GM12864 (cell line): ENCODE results near the gene IFIT3.

Experiments
- DNase-seq: peaks from one replicate; pipeline ENCODE4 v3.0.0-alpha.2; 2011; ENCODE audit warnings: low read depth
- H3K4me3 ChIP-seq: 2 replicates; pipeline ENCODE4 v1.5.1; 2011; ENCODE audit warnings: mild to moderate bottlenecking, low read depth, low read length, control low read depth
- TF ChIP-seq, protein P1 (sequence below): IDR thresholded peaks from 2 replicates; pipeline ENCODE4 v1.5.1; 2011; ENCODE audit warnings: low read depth, mild to moderate bottlenecking, moderate library complexity, low read length, control low read depth, inconsistent platforms; ENCODE audit errors: missing control alignments

The IFIT3 gene

DNA sequence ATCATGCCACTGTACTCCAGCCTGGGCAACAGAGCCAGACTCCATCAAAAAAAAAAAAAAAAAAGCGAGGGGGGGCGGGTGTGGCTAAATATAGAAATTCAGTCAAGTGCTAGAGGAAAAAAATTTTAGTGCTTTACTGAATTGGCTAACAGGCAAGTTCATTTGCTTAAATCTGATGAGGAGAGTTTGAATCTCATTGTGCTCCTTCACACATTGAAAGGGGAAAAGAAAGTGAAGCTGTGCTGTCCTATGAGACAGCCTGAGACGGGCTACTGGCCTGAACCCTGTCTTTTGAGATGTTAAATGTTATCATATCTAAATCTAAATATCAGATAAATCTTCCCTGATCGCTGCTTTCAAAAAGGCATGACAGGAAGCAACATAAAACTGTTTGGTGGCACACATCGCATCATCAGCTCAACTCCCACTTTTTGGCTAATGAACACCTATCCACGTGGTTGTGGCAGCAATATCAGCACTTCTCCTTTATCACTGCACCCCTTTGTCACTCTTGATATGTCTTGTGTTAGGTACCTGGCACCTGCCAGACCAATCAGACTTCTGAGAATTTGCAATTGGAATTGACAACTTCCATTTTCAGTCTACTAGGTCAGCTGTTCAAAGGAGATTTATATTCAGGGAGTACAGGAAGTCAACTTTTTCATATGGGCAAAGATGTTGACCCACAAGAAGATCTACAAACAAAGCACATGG, 36.1 kb downstream of the IFIT3 start:
- no peak for DNase-seq
- no peak overlapping the region for H3K4me3 ChIP-seq
- TF ChIP-seq, protein P1, sequence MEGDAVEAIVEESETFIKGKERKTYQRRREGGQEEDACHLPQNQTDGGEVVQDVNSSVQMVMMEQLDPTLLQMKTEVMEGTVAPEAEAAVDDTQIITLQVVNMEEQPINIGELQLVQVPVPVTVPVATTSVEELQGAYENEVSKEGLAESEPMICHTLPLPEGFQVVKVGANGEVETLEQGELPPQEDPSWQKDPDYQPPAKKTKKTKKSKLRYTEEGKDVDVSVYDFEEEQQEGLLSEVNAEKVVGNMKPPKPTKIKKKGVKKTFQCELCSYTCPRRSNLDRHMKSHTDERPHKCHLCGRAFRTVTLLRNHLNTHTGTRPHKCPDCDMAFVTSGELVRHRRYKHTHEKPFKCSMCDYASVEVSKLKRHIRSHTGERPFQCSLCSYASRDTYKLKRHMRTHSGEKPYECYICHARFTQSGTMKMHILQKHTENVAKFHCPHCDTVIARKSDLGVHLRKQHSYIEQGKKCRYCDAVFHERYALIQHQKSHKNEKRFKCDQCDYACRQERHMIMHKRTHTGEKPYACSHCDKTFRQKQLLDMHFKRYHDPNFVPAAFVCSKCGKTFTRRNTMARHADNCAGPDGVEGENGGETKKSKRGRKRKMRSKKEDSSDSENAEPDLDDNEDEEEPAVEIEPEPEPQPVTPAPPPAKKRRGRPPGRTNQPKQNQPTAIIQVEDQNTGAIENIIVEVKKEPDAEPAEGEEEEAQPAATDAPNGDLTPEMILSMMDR, result no peak

DNA sequence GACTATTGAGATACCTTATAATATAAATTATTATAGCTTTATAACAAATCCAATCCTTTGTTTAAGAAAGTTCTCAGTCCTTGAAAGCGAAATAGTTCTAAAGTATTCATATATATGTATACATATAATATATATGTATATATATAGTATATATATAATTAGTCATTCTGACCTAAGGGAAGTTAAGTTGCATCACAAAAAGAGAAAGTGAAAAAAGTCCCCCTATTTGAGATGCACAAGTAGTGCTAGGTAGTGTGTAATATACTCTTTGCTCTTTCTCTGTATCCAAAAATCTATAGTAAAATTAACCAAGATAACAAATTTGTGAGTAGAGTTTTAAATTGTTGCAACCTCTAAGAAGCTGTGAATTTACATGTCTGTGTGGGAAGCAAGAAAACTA, 36.7 kb downstream of the IFIT3 start:
- no peak for DNase-seq
- TF ChIP-seq, protein P1, result no peak
- H3K4me3 ChIP-seq, result no peak overlapping the region

DNA sequence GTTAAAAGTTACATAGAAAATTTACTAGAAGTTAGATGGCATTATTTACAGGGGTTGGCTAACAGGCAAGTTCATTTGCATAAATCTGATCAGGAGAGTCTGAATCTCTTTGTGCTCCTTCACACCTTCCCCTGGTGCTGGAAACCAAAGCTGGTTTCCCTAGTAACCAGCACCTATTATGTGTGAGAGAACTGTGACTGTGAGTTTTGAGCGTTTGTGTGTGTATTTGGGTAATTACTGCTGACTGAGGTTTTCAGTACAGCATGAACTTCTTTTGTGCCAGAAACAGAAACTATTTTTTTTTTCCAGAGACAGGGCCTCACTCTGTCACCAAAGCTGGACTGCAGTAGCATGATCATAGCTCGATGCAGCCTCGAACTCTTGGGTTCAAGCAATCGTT, 39.7 kb downstream of the IFIT3 start:
- TF ChIP-seq, protein P1, result no peak

DNA sequence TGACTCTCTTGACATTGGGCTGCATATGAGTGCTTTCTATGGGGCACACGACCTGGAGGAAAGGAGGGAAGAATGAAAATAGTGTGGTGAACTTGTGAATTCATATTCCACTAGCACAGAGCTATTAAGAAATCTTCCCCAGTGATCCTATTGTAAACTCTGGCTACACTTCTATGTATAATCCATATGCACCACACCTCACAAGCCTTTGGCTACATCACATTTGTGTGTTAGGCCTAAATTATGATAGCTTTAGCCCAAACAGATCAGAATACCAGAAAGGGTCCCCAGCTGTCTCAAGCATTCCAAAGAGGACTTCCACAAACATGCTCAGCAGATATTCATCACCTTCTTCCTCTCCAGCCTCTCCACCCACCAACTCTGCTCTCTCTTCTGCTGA, 40.3 kb downstream of the IFIT3 start:
- no peak overlapping the region for H3K4me3 ChIP-seq
- TF ChIP-seq, protein P1, result no peak
- no peak for DNase-seq

More for the DNA sequence above, 39.7 kb downstream of the IFIT3 start:
- H3K4me3 ChIP-seq, result no peak overlapping the region
- DNase-seq, result no peak

DNA sequence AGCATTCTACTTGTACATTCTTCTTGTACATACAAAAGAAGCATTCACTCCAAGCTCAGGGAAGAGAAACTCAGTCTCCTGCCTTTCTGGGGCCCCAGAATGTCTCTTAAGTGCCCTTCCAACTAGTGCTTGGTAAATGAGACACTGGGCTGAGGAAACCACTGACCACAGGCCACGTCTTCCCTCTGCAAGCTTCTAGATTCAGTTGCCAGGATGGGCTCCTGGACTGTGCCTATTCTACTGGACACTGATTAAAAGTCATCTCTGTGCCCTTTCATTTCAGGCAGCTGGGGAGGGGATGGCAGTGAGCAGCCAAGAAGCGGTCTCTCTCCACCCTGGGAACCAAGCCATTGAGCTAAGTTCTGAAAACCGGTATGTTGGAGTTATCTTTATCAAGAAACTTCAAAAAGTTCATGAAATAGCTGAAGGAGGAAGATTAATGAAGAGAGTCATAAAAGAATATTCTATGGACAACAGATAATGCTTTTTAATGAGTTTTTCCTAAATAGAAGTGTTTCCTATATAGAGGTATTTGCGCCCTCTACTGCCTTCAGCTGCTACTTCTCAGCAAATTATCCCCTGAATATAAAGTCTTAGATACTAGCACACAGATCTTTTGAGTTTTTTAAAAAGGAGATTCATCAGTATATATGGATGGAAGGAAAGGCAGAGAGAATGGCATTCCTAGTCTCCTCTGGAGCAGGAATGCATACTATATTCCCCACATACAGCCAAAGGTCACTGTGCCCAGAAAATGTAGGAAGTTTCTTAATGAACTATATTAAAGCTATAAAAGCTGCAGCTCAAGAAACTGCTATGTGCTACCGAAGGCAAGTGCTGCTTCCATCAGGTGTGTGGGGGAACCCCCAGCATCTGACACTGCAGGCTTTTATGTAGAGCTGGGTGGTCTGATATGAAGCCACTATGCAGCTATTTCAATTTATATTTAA, 41.6 kb downstream of the IFIT3 start:
- DNase-seq, result no peak
- TF ChIP-seq, protein P1, result peak; percentile 51
- H3K4me3 ChIP-seq, result no peak overlapping the region

DNA sequence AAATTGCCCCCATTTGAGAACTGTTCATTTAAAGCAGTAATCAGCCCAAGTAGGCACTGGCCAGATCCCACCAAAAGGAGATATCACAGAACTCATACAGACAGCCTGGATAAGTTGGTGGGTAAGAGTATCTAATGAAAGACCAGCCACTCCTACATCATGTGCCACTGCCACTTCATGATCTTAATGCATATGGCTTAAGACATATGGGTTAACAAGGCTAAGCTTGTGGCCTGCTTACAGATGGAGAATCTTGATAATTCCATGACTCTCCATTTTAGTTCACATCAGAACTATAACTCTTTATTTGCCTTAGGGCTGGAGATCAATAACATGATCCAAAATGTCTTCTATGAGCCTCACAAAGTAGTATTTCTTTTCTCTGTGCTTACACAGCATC, 43.3 kb downstream of the IFIT3 start:
- TF ChIP-seq, protein P1, result no peak
- no peak overlapping the region for H3K4me3 ChIP-seq
- DNase-seq, result no peak
